Panc1 (cell line): ENCODE measurements around the gene FAM98B. TPM values are rescaled to one million over a fixed set of nuclear protein-coding genes. Genes with fewer than 3 reads are reported as not detected.

Experiments
- ATAC-seq: fragments of 200-7000 bp; cut with Tn5 transposase; 2 replicates; pipeline ENCODE4 v1.9.1; 2020; ENCODE audit warnings: mild to moderate bottlenecking, moderate library complexity
- BruUV-seq: library from RNA; stranded (reverse); fragments of 400-500 nt; replicated peaks from 2 replicates; lab custom pipeline; 2021; lab: Mats Ljungman, UMichigan
- CTCF ChIA-PET: fragments of 300-600 bp; sonication (Branson Sonifier 250); formaldehyde crosslinking; loops from one replicate; lab custom pipeline; 2022; ENCODE audit warnings: antibody characterized with exemption; lab: Charles Lee
- POLR2A ChIA-PET: fragments of 300-600 bp; sonication (Branson Sonifier 250); formaldehyde crosslinking; loops from one replicate; lab custom pipeline; 2022; ENCODE audit warnings: antibody characterized with exemption; lab: Charles Lee
- DNase-seq: peaks from one replicate; pipeline ENCODE4 v3.0.0-alpha.2; 2010; ENCODE audit warnings: low read depth, low spot score
- H3K27ac ChIP-seq: 2 replicates; pipeline ENCODE4 v1.5.1; 2011; ENCODE audit warnings: mild to moderate bottlenecking, low read length, inconsistent platforms
- H3K27me3 ChIP-seq: fragments of 200-500 bp; sonication (Bioruptor generic); 2 replicates; pipeline ENCODE4 v1.6.0; 2014; ENCODE audit warnings: low read length, inconsistent platforms; ENCODE audit not compliant: control insufficient read depth, insufficient read depth
- H3K36me3 ChIP-seq: fragments of 200-500 bp; sonication (Bioruptor generic); 2 replicates; pipeline ENCODE4 v1.5.1; 2014; ENCODE audit warnings: inconsistent platforms, mild to moderate bottlenecking, low read length, moderate library complexity; ENCODE audit not compliant: control insufficient read depth, insufficient read depth
- H3K4me1 ChIP-seq: 2 replicates; pipeline ENCODE4 v1.5.1; 2011; ENCODE audit warnings: inconsistent platforms, mild to moderate bottlenecking, low read length, moderate library complexity; ENCODE audit not compliant: control insufficient read depth, insufficient read depth
- H3K4me3 ChIP-seq, 2 experiments: 2 replicates each; pipeline ENCODE4 v1.5.1; 2011 to 2012; ENCODE audit warnings: low read depth in 2 of 2, low read length in 2 of 2, mild to moderate bottlenecking in 2 of 2, inconsistent platforms in 1 of 2, moderate library complexity in 1 of 2
- H3K9me3 ChIP-seq: fragments of 200-500 bp; sonication (Bioruptor generic); 2 replicates; pipeline ENCODE4 v1.5.1; 2014; ENCODE audit warnings: low read depth, mild to moderate bottlenecking, inconsistent platforms, low read length, moderate library complexity; ENCODE audit not compliant: control insufficient read depth, insufficient read depth
- CTCF ChIP-seq: fragments of 450-650 bp; IDR thresholded peaks from 2 replicates; pipeline ENCODE4 v1.5.1; 2017; ENCODE audit warnings: mild to moderate bottlenecking
- POLR2AphosphoS5 ChIP-seq: IDR thresholded peaks from 2 replicates; pipeline ENCODE4 v1.6.1; 2012; ENCODE audit warnings: mild to moderate bottlenecking, low read depth, low read length, moderate library complexity
- REST ChIP-seq, 2 experiments: IDR thresholded peaks; 2 replicates each; pipeline ENCODE4 v1.6.1; 2011 to 2012; ENCODE audit warnings: low read depth in 2 of 2, control low read depth in 1 of 2, low read length in 1 of 2, mild to moderate bottlenecking in 1 of 2, moderate library complexity in 1 of 2; ENCODE audit not compliant: insufficient read depth in 1 of 2
- SIN3A ChIP-seq: IDR thresholded peaks from 2 replicates; pipeline ENCODE4 v1.6.1; 2012; ENCODE audit warnings: low read depth, mild to moderate bottlenecking, low read length, moderate library complexity, borderline replicate concordance; ENCODE audit not compliant: insufficient read depth
- TCF7L2 ChIP-seq: IDR thresholded peaks from 2 replicates; pipeline ENCODE4 v1.6.1; 2011; ENCODE audit warnings: mild to moderate bottlenecking, low read depth, low read length, inconsistent platforms
- in situ Hi-C: cut with HindIII; loops from 2 replicates; pipeline ENCODE4 v1.10.0; 2016; ENCODE audit warnings: low sequenced_read_pairs, low pct_unique_long_range_greater_than_20kb
- intact Hi-C: fragments of 100-400 bp; cut with micrococcal nuclease; formaldehyde crosslinking; loops from one replicate; pipeline ENCODE4 v1.10.0; 2022; ENCODE audit not compliant: unreplicated experiment
- total RNA-seq: library from RNA; stranded (reverse); gene quantifications from one replicate; pipeline ENCODE4 v1.2.1, GENCODE V29; 2021; ENCODE audit not compliant: unreplicated experiment

Gene FAM98B
- total RNA-seq, 1 experiment from 2014 or later, result 32.5 TPM

- Histone ChIP-seq H3K36me3 (no peaks in the 10 kb centered on the region), H3K9me3 (no peaks in the 10 kb centered on the region), H3K27ac (no peak overlapping the region), H3K4me1 (no peaks in the 10 kb centered on the region), H3K4me3 (no peak overlapping the region), H3K27me3 (no peaks in the 10 kb centered on the region)
- no peak for ATAC-seq
- in situ Hi-C loops (no loop called here), intact Hi-C loops (no loop called here)
- DNase-seq, result no peak
- TF ChIP-seq REST (IDR thresholded peaks at IDR 0.05; ENCODE audit: insufficient read depth in 1 of 2, low read depth in 2 of 2, low read length in 1 of 2) (no peak), CTCF (no peak), SIN3A (no peak), POLR2AphosphoS5 (no peak)
- ChIA-PET CTCF (no interaction called here), POLR2A (no interaction called here)
- BruUV-seq, result no TSS peak
Measured at GRCh38 chr15:38503496-38503895, 49.6 kb downstream of the FAM98B start.

- in situ Hi-C loops, result no loop called here
Measured at GRCh38 chr15:38504680-38505467, 50.9 kb downstream of the FAM98B start.

More at GRCh38 chr15:38504680-38505467, 50.9 kb downstream of the FAM98B start:
- no peak for TF ChIP-seq CTCF
- TF ChIP-seq REST (IDR thresholded peaks at IDR 0.05; ENCODE audit: insufficient read depth in 1 of 2, low read depth in 2 of 2, low read length in 1 of 2), result no peak
- no peak for TF ChIP-seq TCF7L2
- no peak for TF ChIP-seq POLR2AphosphoS5
- no peak for TF ChIP-seq SIN3A
- ATAC-seq, result no peak
- Histone ChIP-seq H3K27ac (no peak overlapping the region), H3K4me1 (no peaks in the 10 kb centered on the region), H3K27me3 (no peaks in the 10 kb centered on the region), H3K4me3 (no peak overlapping the region), H3K36me3 (no peaks in the 10 kb centered on the region), H3K9me3 (no peaks in the 10 kb centered on the region)
- no TSS peak for BruUV-seq
- intact Hi-C loops, result no loop called here
- DNase-seq, result no peak
- ChIA-PET CTCF (no interaction called here), POLR2A (no interaction called here)
